Panc1 (cell line): Measurements from ENCODE around the gene ENTPD7.

Source experiments
- POLR2AphosphoS5 ChIP-seq: IDR thresholded peaks from 2 replicates; pipeline ENCODE4 v1.6.1; 2012; ENCODE audit warnings: mild to moderate bottlenecking, low read depth, low read length, moderate library complexity
- TF ChIP-seq, protein P1 (sequence below): fragments of 450-650 bp; IDR thresholded peaks from 2 replicates; pipeline ENCODE4 v1.5.1; 2017; ENCODE audit warnings: mild to moderate bottlenecking
- TF ChIP-seq, protein P2 (sequence below), 2 experiments: IDR thresholded peaks; 2 replicates each; pipeline ENCODE4 v1.6.1; 2011 to 2012; ENCODE audit warnings: low read depth in 2 of 2, control low read depth in 1 of 2, low read length in 1 of 2, mild to moderate bottlenecking in 1 of 2, moderate library complexity in 1 of 2; ENCODE audit not compliant: insufficient read depth in 1 of 2

DNA sequence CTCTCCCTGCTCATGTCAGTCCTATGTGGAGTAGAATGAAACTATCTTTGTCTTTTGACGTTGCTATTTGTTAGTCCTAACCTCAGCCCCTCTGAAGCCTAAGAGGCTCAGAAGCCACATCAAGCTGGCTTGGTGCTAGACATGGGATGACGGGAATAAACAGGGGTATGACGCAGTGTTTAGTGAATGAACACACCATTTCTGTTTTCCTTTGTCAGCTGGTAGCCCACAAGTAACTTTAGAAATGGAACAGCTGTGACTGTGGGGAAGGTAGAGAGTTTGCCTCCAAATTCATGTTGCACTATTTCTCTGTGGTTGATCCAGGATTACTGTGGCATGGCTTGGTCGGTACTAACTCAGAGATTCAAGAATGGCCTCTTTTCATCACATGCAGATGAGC, 41.3 kb downstream of the ENTPD7 start:
- TF ChIP-seq POLR2AphosphoS5: no peak
- TF ChIP-seq, protein P1, sequence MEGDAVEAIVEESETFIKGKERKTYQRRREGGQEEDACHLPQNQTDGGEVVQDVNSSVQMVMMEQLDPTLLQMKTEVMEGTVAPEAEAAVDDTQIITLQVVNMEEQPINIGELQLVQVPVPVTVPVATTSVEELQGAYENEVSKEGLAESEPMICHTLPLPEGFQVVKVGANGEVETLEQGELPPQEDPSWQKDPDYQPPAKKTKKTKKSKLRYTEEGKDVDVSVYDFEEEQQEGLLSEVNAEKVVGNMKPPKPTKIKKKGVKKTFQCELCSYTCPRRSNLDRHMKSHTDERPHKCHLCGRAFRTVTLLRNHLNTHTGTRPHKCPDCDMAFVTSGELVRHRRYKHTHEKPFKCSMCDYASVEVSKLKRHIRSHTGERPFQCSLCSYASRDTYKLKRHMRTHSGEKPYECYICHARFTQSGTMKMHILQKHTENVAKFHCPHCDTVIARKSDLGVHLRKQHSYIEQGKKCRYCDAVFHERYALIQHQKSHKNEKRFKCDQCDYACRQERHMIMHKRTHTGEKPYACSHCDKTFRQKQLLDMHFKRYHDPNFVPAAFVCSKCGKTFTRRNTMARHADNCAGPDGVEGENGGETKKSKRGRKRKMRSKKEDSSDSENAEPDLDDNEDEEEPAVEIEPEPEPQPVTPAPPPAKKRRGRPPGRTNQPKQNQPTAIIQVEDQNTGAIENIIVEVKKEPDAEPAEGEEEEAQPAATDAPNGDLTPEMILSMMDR: no peak
- TF ChIP-seq, protein P2, sequence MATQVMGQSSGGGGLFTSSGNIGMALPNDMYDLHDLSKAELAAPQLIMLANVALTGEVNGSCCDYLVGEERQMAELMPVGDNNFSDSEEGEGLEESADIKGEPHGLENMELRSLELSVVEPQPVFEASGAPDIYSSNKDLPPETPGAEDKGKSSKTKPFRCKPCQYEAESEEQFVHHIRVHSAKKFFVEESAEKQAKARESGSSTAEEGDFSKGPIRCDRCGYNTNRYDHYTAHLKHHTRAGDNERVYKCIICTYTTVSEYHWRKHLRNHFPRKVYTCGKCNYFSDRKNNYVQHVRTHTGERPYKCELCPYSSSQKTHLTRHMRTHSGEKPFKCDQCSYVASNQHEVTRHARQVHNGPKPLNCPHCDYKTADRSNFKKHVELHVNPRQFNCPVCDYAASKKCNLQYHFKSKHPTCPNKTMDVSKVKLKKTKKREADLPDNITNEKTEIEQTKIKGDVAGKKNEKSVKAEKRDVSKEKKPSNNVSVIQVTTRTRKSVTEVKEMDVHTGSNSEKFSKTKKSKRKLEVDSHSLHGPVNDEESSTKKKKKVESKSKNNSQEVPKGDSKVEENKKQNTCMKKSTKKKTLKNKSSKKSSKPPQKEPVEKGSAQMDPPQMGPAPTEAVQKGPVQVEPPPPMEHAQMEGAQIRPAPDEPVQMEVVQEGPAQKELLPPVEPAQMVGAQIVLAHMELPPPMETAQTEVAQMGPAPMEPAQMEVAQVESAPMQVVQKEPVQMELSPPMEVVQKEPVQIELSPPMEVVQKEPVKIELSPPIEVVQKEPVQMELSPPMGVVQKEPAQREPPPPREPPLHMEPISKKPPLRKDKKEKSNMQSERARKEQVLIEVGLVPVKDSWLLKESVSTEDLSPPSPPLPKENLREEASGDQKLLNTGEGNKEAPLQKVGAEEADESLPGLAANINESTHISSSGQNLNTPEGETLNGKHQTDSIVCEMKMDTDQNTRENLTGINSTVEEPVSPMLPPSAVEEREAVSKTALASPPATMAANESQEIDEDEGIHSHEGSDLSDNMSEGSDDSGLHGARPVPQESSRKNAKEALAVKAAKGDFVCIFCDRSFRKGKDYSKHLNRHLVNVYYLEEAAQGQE (IDR thresholded peaks at IDR 0.05; ENCODE audit: insufficient read depth in 1 of 2, low read depth in 2 of 2, low read length in 1 of 2): no peak
